T-helper 22 cell (primary cell): ENCODE results near the gene PLEKHA1.

Source experiments
- DNase-seq: peaks from one replicate; pipeline ENCODE4 v3.0.0-alpha.2; 2020; ENCODE audit warnings: low read depth

PLEKHA1 gene

GRCh38 chr10:122422266-122422989 lies 47.9 kb downstream of the PLEKHA1 start:
- DNase-seq: no peak

- no peak for DNase-seq
Measured at GRCh38 chr10:122424059-122424458, 49.6 kb downstream of the PLEKHA1 start.

- DNase-seq: no peak
Measured at GRCh38 chr10:122426829-122427228, 52.3 kb downstream of the PLEKHA1 start.

- DNase-seq: no peak
Measured at GRCh38 chr10:122427280-122427679, 52.8 kb downstream of the PLEKHA1 start.

GRCh38 chr10:122435212-122435827 lies 60.8 kb downstream of the PLEKHA1 start:
- DNase-seq: no peak

- no peak for DNase-seq
Measured at GRCh38 chr10:122441961-122442360, 67.5 kb downstream of the PLEKHA1 start.

- no peak for DNase-seq
Measured at GRCh38 chr10:122445469-122445868, 71.0 kb downstream of the PLEKHA1 start.

- no peak for DNase-seq
Measured at GRCh38 chr10:122445904-122446303, 71.4 kb downstream of the PLEKHA1 start.

- DNase-seq: no peak
Measured at GRCh38 chr10:122446668-122447423, 72.3 kb downstream of the PLEKHA1 start.

GRCh38 chr10:122448600-122448999 lies 74.1 kb downstream of the PLEKHA1 start:
- DNase-seq: no peak

GRCh38 chr10:122449153-122449552 lies 74.6 kb downstream of the PLEKHA1 start:
- DNase-seq: no peak

GRCh38 chr10:122450353-122450990 lies 76.0 kb downstream of the PLEKHA1 start:
- DNase-seq: no peak

- DNase-seq: no peak
Measured at GRCh38 chr10:122454071-122454470, 79.6 kb downstream of the PLEKHA1 start.

GRCh38 chr10:122454603-122455080 lies 80.1 kb downstream of the PLEKHA1 start, which contains the start of gene ARMS2:
Gene ARMS2 (plus strand): TSS chr10:122454653. CDS start chr10:122454728, 75 bp downstream.
- DNase-seq: no peak

- no peak for DNase-seq
Measured at GRCh38 chr10:122455376-122456079, 81.0 kb downstream of the PLEKHA1 start.

- DNase-seq: no peak
Measured at GRCh38 chr10:122457934-122458333, 83.4 kb downstream of the PLEKHA1 start.

- DNase-seq: no peak
Measured at GRCh38 chr10:122458693-122459092, 84.2 kb downstream of the PLEKHA1 start.

GRCh38 chr10:122459561-122460273 lies 85.2 kb downstream of the PLEKHA1 start:
- no peak for DNase-seq

GRCh38 chr10:122460891-122461293 lies 86.4 kb downstream of the PLEKHA1 start:
- no peak for DNase-seq

GRCh38 chr10:122461367-122461728 lies 86.8 kb downstream of the PLEKHA1 start, which contains the start of gene HTRA1:
Gene HTRA1 (plus strand): TSS chr10:122461553. CDS start chr10:122461653, 100 bp downstream.
- no peak for DNase-seq
